GM12891 (cell line): ENCODE measurements around the gene DOC2B.

Experiments used
- PAX5 ChIP-seq: IDR thresholded peaks from 2 replicates; pipeline ENCODE4 v1.6.1; 2011; ENCODE audit warnings: low read length, moderate library complexity, mild to moderate bottlenecking; ENCODE audit not compliant: insufficient read depth, severe bottlenecking
- POLR2A ChIP-seq: IDR thresholded peaks from 2 replicates; pipeline ENCODE4 v1.6.1; 2011; ENCODE audit warnings: low read depth, low read length, control low read depth
- POLR2AphosphoS5 ChIP-seq: IDR thresholded peaks from 2 replicates; pipeline ENCODE4 v1.6.1; 2011; ENCODE audit warnings: low read depth, low read length, control low read depth
- POU2F2 ChIP-seq: IDR thresholded peaks from 2 replicates; pipeline ENCODE4 v1.6.1; 2011; ENCODE audit warnings: low read depth, mild to moderate bottlenecking, control low read depth, low read length, moderate library complexity
- SPI1 ChIP-seq: IDR thresholded peaks from 2 replicates; pipeline ENCODE4 v1.6.1; 2011; ENCODE audit warnings: low read depth, low read length, control low read depth
- TAF1 ChIP-seq: IDR thresholded peaks from 2 replicates; pipeline ENCODE4 v1.6.1; 2011; ENCODE audit warnings: low read depth, low read length, control low read depth

GRCh38 chr17:156946-157345 lies 24.5 kb downstream of the DOC2B start:
- no peak for TF ChIP-seq POLR2A
- TF ChIP-seq PAX5: no peak
- TF ChIP-seq SPI1: no peak
- no peak for TF ChIP-seq POLR2AphosphoS5
- no peak for TF ChIP-seq TAF1
- no peak for TF ChIP-seq POU2F2
